Panc1 (cell line): ENCODE results near the gene TLE3. TPM values are rescaled to one million over a fixed set of nuclear protein-coding genes. Genes with fewer than 3 reads are reported as not detected.

ENCODE experiments used
- ATAC-seq: fragments of 200-7000 bp; cut with Tn5 transposase; 2 replicates; pipeline ENCODE4 v1.9.1; 2020; ENCODE audit warnings: mild to moderate bottlenecking, moderate library complexity
- BruUV-seq: library from RNA; stranded (reverse); fragments of 400-500 nt; replicated peaks from 2 replicates; lab custom pipeline; 2021; lab: Mats Ljungman, UMichigan
- CTCF ChIA-PET: fragments of 300-600 bp; sonication (Branson Sonifier 250); formaldehyde crosslinking; loops from one replicate; lab custom pipeline; 2022; ENCODE audit warnings: antibody characterized with exemption; lab: Charles Lee
- POLR2A ChIA-PET: fragments of 300-600 bp; sonication (Branson Sonifier 250); formaldehyde crosslinking; loops from one replicate; lab custom pipeline; 2022; ENCODE audit warnings: antibody characterized with exemption; lab: Charles Lee
- DNase-seq: peaks from one replicate; pipeline ENCODE4 v3.0.0-alpha.2; 2010; ENCODE audit warnings: low read depth, low spot score
- H3K27ac ChIP-seq: 2 replicates; pipeline ENCODE4 v1.5.1; 2011; ENCODE audit warnings: mild to moderate bottlenecking, low read length, inconsistent platforms
- H3K27me3 ChIP-seq: fragments of 200-500 bp; sonication (Bioruptor generic); 2 replicates; pipeline ENCODE4 v1.6.0; 2014; ENCODE audit warnings: low read length, inconsistent platforms; ENCODE audit not compliant: control insufficient read depth, insufficient read depth
- H3K36me3 ChIP-seq: fragments of 200-500 bp; sonication (Bioruptor generic); 2 replicates; pipeline ENCODE4 v1.5.1; 2014; ENCODE audit warnings: inconsistent platforms, mild to moderate bottlenecking, low read length, moderate library complexity; ENCODE audit not compliant: control insufficient read depth, insufficient read depth
- H3K4me1 ChIP-seq: 2 replicates; pipeline ENCODE4 v1.5.1; 2011; ENCODE audit warnings: inconsistent platforms, mild to moderate bottlenecking, low read length, moderate library complexity; ENCODE audit not compliant: control insufficient read depth, insufficient read depth
- H3K4me3 ChIP-seq, 2 experiments: 2 replicates each; pipeline ENCODE4 v1.5.1; 2011 to 2012; ENCODE audit warnings: low read depth in 2 of 2, low read length in 2 of 2, mild to moderate bottlenecking in 2 of 2, inconsistent platforms in 1 of 2, moderate library complexity in 1 of 2
- H3K9me3 ChIP-seq: fragments of 200-500 bp; sonication (Bioruptor generic); 2 replicates; pipeline ENCODE4 v1.5.1; 2014; ENCODE audit warnings: low read depth, mild to moderate bottlenecking, inconsistent platforms, low read length, moderate library complexity; ENCODE audit not compliant: control insufficient read depth, insufficient read depth
- CTCF ChIP-seq: fragments of 450-650 bp; IDR thresholded peaks from 2 replicates; pipeline ENCODE4 v1.5.1; 2017; ENCODE audit warnings: mild to moderate bottlenecking
- POLR2AphosphoS5 ChIP-seq: IDR thresholded peaks from 2 replicates; pipeline ENCODE4 v1.6.1; 2012; ENCODE audit warnings: mild to moderate bottlenecking, low read depth, low read length, moderate library complexity
- SIN3A ChIP-seq: IDR thresholded peaks from 2 replicates; pipeline ENCODE4 v1.6.1; 2012; ENCODE audit warnings: low read depth, mild to moderate bottlenecking, low read length, moderate library complexity, borderline replicate concordance; ENCODE audit not compliant: insufficient read depth
- TCF7L2 ChIP-seq: IDR thresholded peaks from 2 replicates; pipeline ENCODE4 v1.6.1; 2011; ENCODE audit warnings: mild to moderate bottlenecking, low read depth, low read length, inconsistent platforms
- in situ Hi-C: cut with HindIII; loops from 2 replicates; pipeline ENCODE4 v1.10.0; 2016; ENCODE audit warnings: low sequenced_read_pairs, low pct_unique_long_range_greater_than_20kb
- intact Hi-C: fragments of 100-400 bp; cut with micrococcal nuclease; formaldehyde crosslinking; loops from one replicate; pipeline ENCODE4 v1.10.0; 2022; ENCODE audit not compliant: unreplicated experiment
- total RNA-seq: library from RNA; stranded (reverse); gene quantifications from one replicate; pipeline ENCODE4 v1.2.1, GENCODE V29; 2021; ENCODE audit not compliant: unreplicated experiment
- TF ChIP-seq, protein P1 (sequence below), 2 experiments: IDR thresholded peaks; 2 replicates each; pipeline ENCODE4 v1.6.1; 2011 to 2012; ENCODE audit warnings: low read depth in 2 of 2, control low read depth in 1 of 2, low read length in 1 of 2, mild to moderate bottlenecking in 1 of 2, moderate library complexity in 1 of 2; ENCODE audit not compliant: insufficient read depth in 1 of 2

TLE3 gene
- total RNA-seq, 1 experiment from 2014 or later: 132 TPM

GRCh38 chr15:70057931-70058641 is 39.6 kb downstream of the TLE3 start:
- TF ChIP-seq SIN3A: no peak
- TF ChIP-seq, protein P1, sequence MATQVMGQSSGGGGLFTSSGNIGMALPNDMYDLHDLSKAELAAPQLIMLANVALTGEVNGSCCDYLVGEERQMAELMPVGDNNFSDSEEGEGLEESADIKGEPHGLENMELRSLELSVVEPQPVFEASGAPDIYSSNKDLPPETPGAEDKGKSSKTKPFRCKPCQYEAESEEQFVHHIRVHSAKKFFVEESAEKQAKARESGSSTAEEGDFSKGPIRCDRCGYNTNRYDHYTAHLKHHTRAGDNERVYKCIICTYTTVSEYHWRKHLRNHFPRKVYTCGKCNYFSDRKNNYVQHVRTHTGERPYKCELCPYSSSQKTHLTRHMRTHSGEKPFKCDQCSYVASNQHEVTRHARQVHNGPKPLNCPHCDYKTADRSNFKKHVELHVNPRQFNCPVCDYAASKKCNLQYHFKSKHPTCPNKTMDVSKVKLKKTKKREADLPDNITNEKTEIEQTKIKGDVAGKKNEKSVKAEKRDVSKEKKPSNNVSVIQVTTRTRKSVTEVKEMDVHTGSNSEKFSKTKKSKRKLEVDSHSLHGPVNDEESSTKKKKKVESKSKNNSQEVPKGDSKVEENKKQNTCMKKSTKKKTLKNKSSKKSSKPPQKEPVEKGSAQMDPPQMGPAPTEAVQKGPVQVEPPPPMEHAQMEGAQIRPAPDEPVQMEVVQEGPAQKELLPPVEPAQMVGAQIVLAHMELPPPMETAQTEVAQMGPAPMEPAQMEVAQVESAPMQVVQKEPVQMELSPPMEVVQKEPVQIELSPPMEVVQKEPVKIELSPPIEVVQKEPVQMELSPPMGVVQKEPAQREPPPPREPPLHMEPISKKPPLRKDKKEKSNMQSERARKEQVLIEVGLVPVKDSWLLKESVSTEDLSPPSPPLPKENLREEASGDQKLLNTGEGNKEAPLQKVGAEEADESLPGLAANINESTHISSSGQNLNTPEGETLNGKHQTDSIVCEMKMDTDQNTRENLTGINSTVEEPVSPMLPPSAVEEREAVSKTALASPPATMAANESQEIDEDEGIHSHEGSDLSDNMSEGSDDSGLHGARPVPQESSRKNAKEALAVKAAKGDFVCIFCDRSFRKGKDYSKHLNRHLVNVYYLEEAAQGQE (IDR thresholded peaks at IDR 0.05; ENCODE audit: insufficient read depth in 1 of 2, low read depth in 2 of 2, low read length in 1 of 2): no peak
- no peak for TF ChIP-seq CTCF
- TF ChIP-seq TCF7L2: no peak
- no peak for TF ChIP-seq POLR2AphosphoS5
- Histone ChIP-seq H3K27ac (no peak overlapping the region), H3K9me3 (no peaks in the 10 kb centered on the region), H3K36me3 (peaks cover 21% of the 10 kb centered on the region), H3K27me3 (no peaks in the 10 kb centered on the region), H3K4me1 (peaks cover 3% of the 10 kb centered on the region; the same call in 1 of the 2 replicates), H3K4me3 (no peak overlapping the region)
- BruUV-seq: no TSS peak
- POLR2A ChIA-PET: no interaction called here
- CTCF ChIA-PET: no interaction called here
- ATAC-seq (no peak), DNase-seq (no peak)
- in situ Hi-C loops: no loop called here
- intact Hi-C loops: no loop called here

- ChIA-PET POLR2A (no interaction called here), CTCF (no interaction called here)
- Histone ChIP-seq H3K27me3 (no peaks in the 10 kb centered on the region), H3K4me1 (peaks cover 3% of the 10 kb centered on the region; the same call in 1 of the 2 replicates), H3K9me3 (no peaks in the 10 kb centered on the region), H3K36me3 (peaks cover 20% of the 10 kb centered on the region), H3K27ac (no peak overlapping the region), H3K4me3 (no peak overlapping the region)
- in situ Hi-C loops (no loop called here), intact Hi-C loops (no loop called here)
- no peak for DNase-seq
- TF ChIP-seq POLR2AphosphoS5 (no peak), SIN3A (no peak), TCF7L2 (no peak), CTCF (no peak)
- TF ChIP-seq, protein P1 (IDR thresholded peaks at IDR 0.05; ENCODE audit: insufficient read depth in 1 of 2, low read depth in 2 of 2, low read length in 1 of 2): no peak
- ATAC-seq: no peak
- BruUV-seq: no TSS peak
Observed at GRCh38 chr15:70056091-70056680, 41.5 kb downstream of the TLE3 start.
